ENCODE measurements around the gene GOLGA6L10. TPM values are rescaled to one million over a fixed set of nuclear protein-coding genes. Genes with fewer than 3 reads are reported as not detected.
"Not testable (repeated sequence)": the region's sequence is repeated elsewhere in the genome, so short reads cannot be mapped to it uniquely, and the experiment has no call there.

The GOLGA6L10 gene
- total and polyA plus RNA-seq, 9 of the 15 experiments (the other 6 are each of a cell fraction or from before 2014, with no cell fraction given), result 0.32 to 7.1 (median 2.0) TPM

DNA sequence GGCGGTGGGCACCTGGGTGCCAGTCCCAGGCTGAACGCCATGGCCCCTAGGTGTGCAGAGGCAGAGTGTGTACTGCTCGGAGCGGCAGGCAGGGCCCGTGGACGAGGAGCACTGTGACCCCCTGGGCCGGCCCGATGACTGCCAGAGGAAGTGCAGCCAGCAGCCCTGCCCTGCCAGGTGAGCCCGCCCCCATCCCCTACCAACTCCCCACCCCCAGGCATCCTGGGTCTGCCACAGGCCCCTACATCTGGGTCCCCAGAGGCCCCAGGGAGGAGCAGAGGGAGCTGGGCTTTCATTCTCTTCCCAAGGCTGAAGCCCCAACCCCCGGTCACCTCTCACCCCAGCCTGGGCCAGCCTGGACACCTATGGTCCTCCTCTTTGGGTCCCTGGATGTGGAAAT is 23.6 kb downstream of the GOLGA6L10 start:
- intact Hi-C loops (cut with micrococcal nuclease); CTCF ChIA-PET (ENCODE audit: low intra/inter-chr PET ratio): not testable (repeated sequence)

GRCh38 chr15:82324831-82325230 is 24.4 kb downstream of the GOLGA6L10 start:
- H3K4me1 ChIP-seq (replicated peaks in 1 of 2; ENCODE audit: control insufficient read depth in 2 of 2, insufficient read depth in 2 of 2, low read length in 2 of 2); H3K9me1 ChIP-seq (ENCODE audit: control insufficient read depth, insufficient read depth, low read length); H2AFZ ChIP-seq (ENCODE audit: low read depth, low read length); intact Hi-C loops (cut with micrococcal nuclease); POLR2A ChIA-PET; H3K9me3 ChIP-seq (replicated peaks; ENCODE audit: control insufficient read depth, insufficient read depth, low read depth, low read length); CTCF ChIA-PET (ENCODE audit: low intra/inter-chr PET ratio); BruUV-seq (replicated peaks); ATAC-seq; DNase-seq (ENCODE audit: extremely low read depth in 1 of 4, low spot score in 3 of 4); H3K4me2 ChIP-seq (ENCODE audit: insufficient read depth, low read length); H3K4me3 ChIP-seq; in situ Hi-C loops (cut with MboI); H3K27ac ChIP-seq (ENCODE audit: extremely low read depth, low read depth, low read length); H4K20me1 ChIP-seq (replicated peaks; ENCODE audit: control insufficient read depth, insufficient read depth, low read length); H3K27me3 ChIP-seq (ENCODE audit: control insufficient read depth in 2 of 2, insufficient read depth in 2 of 2, low read length in 2 of 2); FAIRE-seq; H3K36me3 ChIP-seq (ENCODE audit: control insufficient read depth, insufficient read depth, low read length); H3K9ac ChIP-seq (ENCODE audit: insufficient read depth in 1 of 2, low read depth in 2 of 2, low read length in 2 of 2); H3K79me2 ChIP-seq (ENCODE audit: control insufficient read depth, insufficient read depth, low read length): not testable (repeated sequence)
- WGBS (ENCODE audit: insufficient coverage, low coverage, missing lambda C conversion rate), result 18% methylated on average over 4 of the region's 6 CpGs

More for the DNA sequence above, 23.6 kb downstream of the GOLGA6L10 start:
- 0% methylated on average over 1 of the region's 10 CpGs for WGBS (ENCODE audit: insufficient coverage, low coverage, missing lambda C conversion rate)
- H3K27me3 ChIP-seq (ENCODE audit: control insufficient read depth in 2 of 2, insufficient read depth in 2 of 2, low read length in 2 of 2); in situ Hi-C loops (cut with MboI); H3K4me3 ChIP-seq; H3K79me2 ChIP-seq (ENCODE audit: control insufficient read depth, insufficient read depth, low read length); H3K9ac ChIP-seq (ENCODE audit: insufficient read depth in 1 of 2, low read depth in 2 of 2, low read length in 2 of 2); H3K36me3 ChIP-seq (ENCODE audit: control insufficient read depth, insufficient read depth, low read length); H2AFZ ChIP-seq (ENCODE audit: low read depth, low read length); H3K4me1 ChIP-seq (replicated peaks in 1 of 2; ENCODE audit: control insufficient read depth in 2 of 2, insufficient read depth in 2 of 2, low read length in 2 of 2); FAIRE-seq; DNase-seq (ENCODE audit: extremely low read depth in 1 of 4, low spot score in 3 of 4); H3K9me3 ChIP-seq (replicated peaks; ENCODE audit: control insufficient read depth, insufficient read depth, low read depth, low read length); POLR2A ChIA-PET; H4K20me1 ChIP-seq (replicated peaks; ENCODE audit: control insufficient read depth, insufficient read depth, low read length); H3K9me1 ChIP-seq (ENCODE audit: control insufficient read depth, insufficient read depth, low read length); H3K4me2 ChIP-seq (ENCODE audit: insufficient read depth, low read length); BruUV-seq (replicated peaks); H3K27ac ChIP-seq (ENCODE audit: extremely low read depth, low read depth, low read length); ATAC-seq: not testable (repeated sequence)

DNA sequence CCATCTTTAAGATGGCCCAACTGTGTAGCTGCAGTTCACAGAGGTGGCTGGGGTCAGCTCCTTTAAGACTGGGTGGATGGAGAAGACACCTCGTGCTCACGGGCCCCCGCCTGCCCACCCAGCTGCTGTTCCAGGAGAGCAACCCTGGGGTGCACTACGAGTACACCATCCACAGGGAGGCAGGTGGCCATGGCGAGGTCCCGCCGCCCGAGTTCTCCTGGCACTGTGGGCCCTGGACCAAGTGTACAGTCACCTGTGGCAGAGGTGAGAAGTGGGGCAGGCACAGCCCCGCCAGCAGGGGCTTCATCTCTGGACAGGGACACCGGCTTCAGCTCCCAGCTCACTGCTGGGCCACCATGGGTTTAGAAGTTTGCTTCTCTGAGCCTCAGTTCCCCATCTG is 26.8 kb downstream of the GOLGA6L10 start:
- H3K4me1 ChIP-seq (replicated peaks in 1 of 2; ENCODE audit: control insufficient read depth in 2 of 2, insufficient read depth in 2 of 2, low read length in 2 of 2); POLR2A ChIA-PET; intact Hi-C loops (cut with micrococcal nuclease); H3K79me2 ChIP-seq (ENCODE audit: control insufficient read depth, insufficient read depth, low read length); CTCF ChIA-PET (ENCODE audit: low intra/inter-chr PET ratio); FAIRE-seq; H3K9me1 ChIP-seq (ENCODE audit: control insufficient read depth, insufficient read depth, low read length); H2AFZ ChIP-seq (ENCODE audit: low read depth, low read length); in situ Hi-C loops (cut with MboI); DNase-seq (ENCODE audit: extremely low read depth in 1 of 4, low spot score in 3 of 4); BruUV-seq (replicated peaks); H3K36me3 ChIP-seq (ENCODE audit: control insufficient read depth, insufficient read depth, low read length); ATAC-seq; H3K27me3 ChIP-seq (ENCODE audit: control insufficient read depth in 2 of 2, insufficient read depth in 2 of 2, low read length in 2 of 2); H3K9me3 ChIP-seq (replicated peaks; ENCODE audit: control insufficient read depth, insufficient read depth, low read depth, low read length); H3K4me3 ChIP-seq; H3K27ac ChIP-seq (ENCODE audit: extremely low read depth, low read depth, low read length); H3K9ac ChIP-seq (ENCODE audit: insufficient read depth in 1 of 2, low read depth in 2 of 2, low read length in 2 of 2); H4K20me1 ChIP-seq (replicated peaks; ENCODE audit: control insufficient read depth, insufficient read depth, low read length); H3K4me2 ChIP-seq (ENCODE audit: insufficient read depth, low read length): not testable (repeated sequence)
- no CpG with 5 or more reads among the region's 10 CpGs for whole genome bisulfite sequencing (ENCODE audit: insufficient coverage, low coverage, missing lambda C conversion rate)

- H3K4me3 ChIP-seq; H3K9me3 ChIP-seq (replicated peaks; ENCODE audit: control insufficient read depth, insufficient read depth, low read depth, low read length); ATAC-seq; H3K36me3 ChIP-seq (ENCODE audit: control insufficient read depth, insufficient read depth, low read length); in situ Hi-C loops (cut with MboI); intact Hi-C loops (cut with micrococcal nuclease); H4K20me1 ChIP-seq (replicated peaks; ENCODE audit: control insufficient read depth, insufficient read depth, low read length); H3K4me2 ChIP-seq (ENCODE audit: insufficient read depth, low read length); POLR2A ChIA-PET; H3K27me3 ChIP-seq (ENCODE audit: control insufficient read depth in 2 of 2, insufficient read depth in 2 of 2, low read length in 2 of 2); DNase-seq (ENCODE audit: extremely low read depth in 1 of 4, low spot score in 3 of 4); H3K79me2 ChIP-seq (ENCODE audit: control insufficient read depth, insufficient read depth, low read length); FAIRE-seq; H2AFZ ChIP-seq (ENCODE audit: low read depth, low read length); H3K9ac ChIP-seq (ENCODE audit: insufficient read depth in 1 of 2, low read depth in 2 of 2, low read length in 2 of 2); BruUV-seq (replicated peaks); CTCF ChIA-PET (ENCODE audit: low intra/inter-chr PET ratio); H3K27ac ChIP-seq (ENCODE audit: extremely low read depth, low read depth, low read length); H3K9me1 ChIP-seq (ENCODE audit: control insufficient read depth, insufficient read depth, low read length): not testable (repeated sequence)
- no CpG with 5 or more reads among the region's 6 CpGs for WGBS (ENCODE audit: insufficient coverage, low coverage, missing lambda C conversion rate)
- peaks cover 3 to 19% of the 10 kb centered on the region in 2 experiments; a peak in 3 of 5 replicates for H3K4me1 ChIP-seq (replicated peaks in 1 of 2; ENCODE audit: control insufficient read depth in 2 of 2, insufficient read depth in 2 of 2, low read length in 2 of 2)
Measured at GRCh38 chr15:82320861-82321260, 28.4 kb downstream of the GOLGA6L10 start.

Measured in K562 (cell line).